PFSK-1 (cell line): ENCODE data around the gene LPA.

Experiments used
- POLR2AphosphoS5 ChIP-seq: IDR thresholded peaks from 2 replicates; pipeline ENCODE4 v1.6.1; 2012; ENCODE audit warnings: low read depth, mild to moderate bottlenecking, control low read depth, low read length, moderate library complexity
- SIN3A ChIP-seq: IDR thresholded peaks from 2 replicates; pipeline ENCODE4 v1.6.1; 2012; ENCODE audit warnings: mild to moderate bottlenecking, low read length, moderate library complexity, borderline replicate concordance; ENCODE audit not compliant: insufficient read depth
- TAF1 ChIP-seq: IDR thresholded peaks from 2 replicates; pipeline ENCODE4 v1.6.1; 2012; ENCODE audit warnings: low read length, control low read depth, borderline replicate concordance; ENCODE audit not compliant: insufficient read depth
- TF ChIP-seq, protein P1 (sequence below), 2 experiments: IDR thresholded peaks; 2 replicates each; pipeline versions ENCODE4 v1.6.1 to v1.8.0; 2011 to 2012; ENCODE audit warnings: low read depth in 2 of 2, low read length in 2 of 2, control low read depth in 1 of 2, inconsistent platforms in 1 of 2, mild to moderate bottlenecking in 1 of 2, moderate library complexity in 1 of 2; ENCODE audit not compliant: insufficient read depth in 1 of 2

DNA sequence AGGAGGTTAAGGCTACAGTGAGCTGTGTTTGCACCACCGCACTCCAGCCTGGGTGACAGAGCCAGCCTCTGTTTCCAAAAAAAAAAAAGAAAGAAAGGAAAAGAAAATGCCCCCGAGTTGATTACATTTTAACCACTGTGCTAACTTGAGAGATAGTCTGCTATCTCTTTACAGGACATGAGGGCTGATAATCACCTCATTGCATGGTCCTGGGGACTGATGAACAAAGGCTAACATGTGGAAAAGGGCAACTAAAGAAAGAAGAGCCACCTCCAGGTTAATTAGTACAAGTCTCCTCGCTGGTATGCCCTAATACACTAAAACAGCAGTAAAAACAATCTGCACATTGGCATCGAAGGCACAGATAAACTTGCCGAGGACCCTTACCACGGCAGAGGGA is 33.8 kb upstream of the LPA start:
- TF ChIP-seq POLR2AphosphoS5, result no peak
- TF ChIP-seq, protein P1, sequence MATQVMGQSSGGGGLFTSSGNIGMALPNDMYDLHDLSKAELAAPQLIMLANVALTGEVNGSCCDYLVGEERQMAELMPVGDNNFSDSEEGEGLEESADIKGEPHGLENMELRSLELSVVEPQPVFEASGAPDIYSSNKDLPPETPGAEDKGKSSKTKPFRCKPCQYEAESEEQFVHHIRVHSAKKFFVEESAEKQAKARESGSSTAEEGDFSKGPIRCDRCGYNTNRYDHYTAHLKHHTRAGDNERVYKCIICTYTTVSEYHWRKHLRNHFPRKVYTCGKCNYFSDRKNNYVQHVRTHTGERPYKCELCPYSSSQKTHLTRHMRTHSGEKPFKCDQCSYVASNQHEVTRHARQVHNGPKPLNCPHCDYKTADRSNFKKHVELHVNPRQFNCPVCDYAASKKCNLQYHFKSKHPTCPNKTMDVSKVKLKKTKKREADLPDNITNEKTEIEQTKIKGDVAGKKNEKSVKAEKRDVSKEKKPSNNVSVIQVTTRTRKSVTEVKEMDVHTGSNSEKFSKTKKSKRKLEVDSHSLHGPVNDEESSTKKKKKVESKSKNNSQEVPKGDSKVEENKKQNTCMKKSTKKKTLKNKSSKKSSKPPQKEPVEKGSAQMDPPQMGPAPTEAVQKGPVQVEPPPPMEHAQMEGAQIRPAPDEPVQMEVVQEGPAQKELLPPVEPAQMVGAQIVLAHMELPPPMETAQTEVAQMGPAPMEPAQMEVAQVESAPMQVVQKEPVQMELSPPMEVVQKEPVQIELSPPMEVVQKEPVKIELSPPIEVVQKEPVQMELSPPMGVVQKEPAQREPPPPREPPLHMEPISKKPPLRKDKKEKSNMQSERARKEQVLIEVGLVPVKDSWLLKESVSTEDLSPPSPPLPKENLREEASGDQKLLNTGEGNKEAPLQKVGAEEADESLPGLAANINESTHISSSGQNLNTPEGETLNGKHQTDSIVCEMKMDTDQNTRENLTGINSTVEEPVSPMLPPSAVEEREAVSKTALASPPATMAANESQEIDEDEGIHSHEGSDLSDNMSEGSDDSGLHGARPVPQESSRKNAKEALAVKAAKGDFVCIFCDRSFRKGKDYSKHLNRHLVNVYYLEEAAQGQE (IDR thresholded peaks at IDR 0.05; ENCODE audit: insufficient read depth in 1 of 2, low read depth in 2 of 2, low read length in 2 of 2), result no peak
- TF ChIP-seq TAF1, result no peak
- TF ChIP-seq SIN3A, result no peak
